Measurements from ENCODE around the gene WDR1.

WDR1 gene

DNA sequence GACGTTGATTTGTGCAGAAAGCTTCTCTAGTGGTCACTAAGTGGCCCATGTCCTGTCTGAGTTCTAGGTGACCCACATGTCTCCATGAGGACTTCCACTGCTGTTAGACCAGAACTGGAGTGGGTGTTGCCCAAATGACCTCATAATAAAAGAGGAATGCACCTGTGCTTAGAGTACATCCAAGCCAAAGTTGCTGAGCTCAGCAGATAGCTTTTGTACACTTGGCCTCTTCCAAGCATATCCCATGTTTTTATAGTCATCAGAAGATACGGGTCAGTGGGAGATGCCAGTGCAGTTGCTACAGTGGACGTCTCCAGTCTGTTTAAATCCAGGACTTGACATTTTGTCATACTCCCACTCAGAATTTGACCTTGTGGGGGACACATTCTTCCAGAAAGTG lies 37.6 kb upstream of the WDR1 start:
- no peaks in the 10 kb centered on the region for H3K9me3 ChIP-seq
- peaks cover 28 to 31% of the 10 kb centered on the region in 2 experiments for H3K4me1 ChIP-seq (ENCODE audit: control insufficient read depth in 1 of 2, insufficient read depth in 1 of 2, low read depth in 1 of 2, low read length in 1 of 2)
- H3K4me3 ChIP-seq (ENCODE audit: low read depth in 1 of 2, low read length in 1 of 2) = no peak overlapping the region
- no peaks in the 10 kb centered on the region for H3K36me3 ChIP-seq
- H3K27me3 ChIP-seq = no peaks in the 10 kb centered on the region
- no peak overlapping the region for H3K27ac ChIP-seq
- TF ChIP-seq, protein P1, sequence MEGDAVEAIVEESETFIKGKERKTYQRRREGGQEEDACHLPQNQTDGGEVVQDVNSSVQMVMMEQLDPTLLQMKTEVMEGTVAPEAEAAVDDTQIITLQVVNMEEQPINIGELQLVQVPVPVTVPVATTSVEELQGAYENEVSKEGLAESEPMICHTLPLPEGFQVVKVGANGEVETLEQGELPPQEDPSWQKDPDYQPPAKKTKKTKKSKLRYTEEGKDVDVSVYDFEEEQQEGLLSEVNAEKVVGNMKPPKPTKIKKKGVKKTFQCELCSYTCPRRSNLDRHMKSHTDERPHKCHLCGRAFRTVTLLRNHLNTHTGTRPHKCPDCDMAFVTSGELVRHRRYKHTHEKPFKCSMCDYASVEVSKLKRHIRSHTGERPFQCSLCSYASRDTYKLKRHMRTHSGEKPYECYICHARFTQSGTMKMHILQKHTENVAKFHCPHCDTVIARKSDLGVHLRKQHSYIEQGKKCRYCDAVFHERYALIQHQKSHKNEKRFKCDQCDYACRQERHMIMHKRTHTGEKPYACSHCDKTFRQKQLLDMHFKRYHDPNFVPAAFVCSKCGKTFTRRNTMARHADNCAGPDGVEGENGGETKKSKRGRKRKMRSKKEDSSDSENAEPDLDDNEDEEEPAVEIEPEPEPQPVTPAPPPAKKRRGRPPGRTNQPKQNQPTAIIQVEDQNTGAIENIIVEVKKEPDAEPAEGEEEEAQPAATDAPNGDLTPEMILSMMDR (IDR thresholded peaks at IDR 0.05) = no peak

DNA sequence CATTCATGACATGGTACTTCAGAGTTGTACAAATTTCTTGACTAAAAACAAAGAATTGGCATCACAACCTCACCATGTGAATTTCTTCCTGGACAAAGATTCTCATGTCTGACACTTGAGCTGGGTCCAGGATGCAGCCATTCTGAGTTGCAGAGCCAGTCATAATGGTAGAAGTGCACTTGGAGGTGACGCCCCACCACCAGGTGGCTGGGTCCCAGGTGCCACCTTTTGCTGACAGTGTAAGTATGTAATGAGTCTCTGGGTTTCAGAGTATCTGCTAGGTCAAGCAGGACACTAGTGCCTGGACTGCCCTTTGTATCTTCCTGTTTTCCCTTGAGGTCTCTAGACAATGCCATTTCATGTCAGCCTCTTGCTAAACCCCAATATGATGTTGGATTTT lies 36.6 kb upstream of the WDR1 start:
- H3K27ac ChIP-seq = no peak overlapping the region
- H3K27me3 ChIP-seq = no peaks in the 10 kb centered on the region
- no peak overlapping the region for H3K4me3 ChIP-seq (ENCODE audit: low read depth in 1 of 2, low read length in 1 of 2)
- peaks cover 23 to 25% of the 10 kb centered on the region in 2 experiments for H3K4me1 ChIP-seq (ENCODE audit: control insufficient read depth in 1 of 2, insufficient read depth in 1 of 2, low read depth in 1 of 2, low read length in 1 of 2)
- TF ChIP-seq, protein P1 (IDR thresholded peaks at IDR 0.05) = no peak
- H3K36me3 ChIP-seq = no peaks in the 10 kb centered on the region
- no peaks in the 10 kb centered on the region for H3K9me3 ChIP-seq

DNA sequence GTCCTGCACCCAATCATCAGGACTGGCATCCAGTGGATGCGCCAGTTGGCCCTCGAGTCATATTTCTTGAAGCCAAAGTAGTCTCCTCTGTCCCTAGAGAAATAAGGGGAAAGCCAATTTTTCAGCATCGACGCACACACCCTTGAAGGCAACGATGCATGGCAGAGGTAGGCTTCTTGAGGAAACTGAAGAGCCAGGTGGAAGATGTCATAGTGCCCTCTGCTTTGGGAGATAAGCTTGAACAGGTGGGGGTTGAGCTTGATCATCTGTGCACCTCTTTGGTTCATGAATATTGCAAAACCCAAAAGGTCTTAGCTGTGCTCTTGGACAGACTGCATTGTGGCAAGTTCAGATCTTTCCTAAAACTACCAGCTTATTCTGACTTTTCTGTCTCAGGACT lies 34.6 kb upstream of the WDR1 start:
- H3K36me3 ChIP-seq = no peaks in the 10 kb centered on the region
- peaks cover 5 to 6% of the 10 kb centered on the region in 2 experiments for H3K4me1 ChIP-seq (ENCODE audit: control insufficient read depth in 1 of 2, insufficient read depth in 1 of 2, low read depth in 1 of 2, low read length in 1 of 2)
- H3K27me3 ChIP-seq = no peaks in the 10 kb centered on the region
- H3K27ac ChIP-seq = no peak overlapping the region
- no peaks in the 10 kb centered on the region for H3K9me3 ChIP-seq
- TF ChIP-seq, protein P1 (IDR thresholded peaks at IDR 0.05) = no peak
- no peak overlapping the region for H3K4me3 ChIP-seq (ENCODE audit: low read depth in 1 of 2, low read length in 1 of 2)

DNA sequence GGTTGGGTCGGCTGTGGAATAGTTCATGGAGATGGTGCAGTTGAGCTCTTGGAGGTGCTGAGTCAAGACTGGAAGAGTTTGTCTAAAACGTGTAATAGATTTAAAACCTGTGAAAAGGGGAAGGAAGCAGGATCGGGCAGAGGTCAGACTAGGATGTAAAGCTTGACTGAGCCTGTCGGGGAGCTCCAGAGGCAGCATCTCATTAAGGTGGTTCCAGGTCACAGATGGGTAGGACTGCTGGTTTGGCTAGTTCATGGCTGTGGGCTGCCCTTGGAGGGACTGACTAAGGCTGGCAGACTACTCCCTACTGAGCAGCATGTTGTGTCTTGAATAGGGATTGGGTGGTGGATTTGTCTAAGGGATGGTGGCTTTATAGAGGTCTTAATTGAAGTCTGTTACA lies 28.4 kb upstream of the WDR1 start:
- no peak overlapping the region for H3K27ac ChIP-seq
- TF ChIP-seq, protein P1 (IDR thresholded peaks at IDR 0.05) = no peak

DNA sequence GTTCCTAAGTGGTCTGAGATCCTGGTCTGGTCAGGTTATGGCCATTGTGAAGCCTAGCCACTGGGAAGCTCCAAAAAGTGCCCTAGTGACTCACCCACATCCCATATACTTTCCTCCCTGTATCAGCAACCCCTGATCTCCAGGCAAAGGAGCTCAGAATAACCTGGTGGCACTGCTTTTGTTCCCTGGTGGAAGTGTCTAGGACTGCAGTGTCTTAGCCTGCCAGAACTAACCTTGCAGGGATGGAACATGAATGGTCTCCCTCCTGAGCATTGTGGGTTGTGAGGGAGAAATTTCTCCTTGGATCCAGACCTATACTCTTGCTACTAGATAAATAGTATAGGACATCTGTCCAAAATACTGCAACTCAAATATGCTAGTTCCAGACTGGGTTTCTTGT lies 27.9 kb upstream of the WDR1 start:
- Histone ChIP-seq H3K27me3 (peaks cover 31% of the 10 kb centered on the region), H3K4me1 (ENCODE audit: control insufficient read depth in 1 of 2, insufficient read depth in 1 of 2, low read depth in 1 of 2, low read length in 1 of 2) (no peaks in the 10 kb centered on the region), H3K36me3 (no peaks in the 10 kb centered on the region), H3K4me3 (ENCODE audit: low read depth in 1 of 2, low read length in 1 of 2) (no peak overlapping the region), H3K9me3 (no peaks in the 10 kb centered on the region), H3K27ac (no peak overlapping the region)
- TF ChIP-seq, protein P1 (IDR thresholded peaks at IDR 0.05) = no peak

More for the DNA sequence above, 28.4 kb upstream of the WDR1 start:
- no peak overlapping the region for H3K4me3 ChIP-seq (ENCODE audit: low read depth in 1 of 2, low read length in 1 of 2)
- no peaks in the 10 kb centered on the region for H3K4me1 ChIP-seq (ENCODE audit: control insufficient read depth in 1 of 2, insufficient read depth in 1 of 2, low read depth in 1 of 2, low read length in 1 of 2)
- no peaks in the 10 kb centered on the region for H3K9me3 ChIP-seq
- H3K27me3 ChIP-seq = peaks cover 31% of the 10 kb centered on the region
- H3K36me3 ChIP-seq = no peaks in the 10 kb centered on the region

DNA sequence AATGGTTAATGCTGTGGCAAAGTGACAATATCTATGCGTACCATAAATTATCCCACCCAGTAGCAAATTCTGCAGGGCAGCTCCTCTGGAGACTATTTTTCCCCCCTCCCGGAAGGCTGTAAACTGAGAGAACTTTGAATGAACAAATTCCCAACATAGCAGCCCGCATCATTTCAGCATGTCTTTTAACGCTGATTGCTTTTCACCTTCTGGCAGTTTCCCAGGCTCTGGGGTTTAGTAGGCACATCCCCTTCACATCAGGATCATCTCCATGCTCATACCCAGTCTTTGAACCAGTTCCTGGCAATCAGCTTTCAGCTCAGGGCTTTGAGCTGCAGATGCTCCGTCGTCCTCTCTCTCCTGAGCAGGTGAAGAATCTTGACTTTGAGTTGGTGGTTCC lies 26.6 kb upstream of the WDR1 start:
- Histone ChIP-seq H3K36me3 (no peaks in the 10 kb centered on the region), H3K9me3 (no peaks in the 10 kb centered on the region), H3K4me3 (ENCODE audit: low read depth in 1 of 2, low read length in 1 of 2) (no peak overlapping the region), H3K27ac (no peak overlapping the region), H3K27me3 (peaks cover 31% of the 10 kb centered on the region), H3K4me1 (ENCODE audit: control insufficient read depth in 1 of 2, insufficient read depth in 1 of 2, low read depth in 1 of 2, low read length in 1 of 2) (no peaks in the 10 kb centered on the region)
- TF ChIP-seq, protein P1 (IDR thresholded peaks at IDR 0.05) = no peak
